Fibroblast of skin of scalp (primary cell): ENCODE measurements around the gene GCG.

Source experiments
- DNase-seq: peaks from one replicate; pipeline ENCODE4 v3.0.0-alpha.2; 2013

The GCG gene

GRCh38 chr2:162099836-162100235, 52.2 kb downstream of the GCG start:
- DNase-seq, result no peak
